Fibroblast of lung (primary cell): ENCODE results near the gene FHL3.

Source experiments
- CTCF ChIP-seq, 2 donors: IDR thresholded peaks in 1 of 2; conservative IDR thresholded peaks in 1 of 2; 1 replicate in 1 of 2; 2 replicates in 1 of 2; pipeline ENCODE4 v1.5.1; 2011 to 2012; ENCODE audit warnings: low read length in 2 of 2, control low read depth in 1 of 2, inconsistent platforms in 1 of 2, low read depth in 1 of 2, mild to moderate bottlenecking in 1 of 2
- EZH2 ChIP-seq: IDR thresholded peaks from 2 replicates; pipeline ENCODE4 v1.5.1; 2012; ENCODE audit warnings: low read length, control low read depth, mild to moderate bottlenecking; ENCODE audit errors: missing control alignments

- TF ChIP-seq CTCF (conservative IDR thresholded peaks at IDR 0.05 in 1 of 2, IDR thresholded peaks at IDR 0.05 in 1 of 2; ENCODE audit: low read depth in 1 of 2, low read length in 2 of 2) = peak; percentile 68 to 74
- TF ChIP-seq EZH2 = no peak
Measured at GRCh38 chr1:38018864-38019343, 13.6 kb upstream of the FHL3 start.
